ENCODE measurements around the gene PBXIP1. TPM values are rescaled to one million over a fixed set of nuclear protein-coding genes. Genes with fewer than 3 reads are reported as not detected.
A peak's percentile ranks its signal among the peaks of the same experiment; 100 is the strongest.

The PBXIP1 gene
- total RNA-seq, 1 experiment from 2014 or later = 21.6 TPM

DNA sequence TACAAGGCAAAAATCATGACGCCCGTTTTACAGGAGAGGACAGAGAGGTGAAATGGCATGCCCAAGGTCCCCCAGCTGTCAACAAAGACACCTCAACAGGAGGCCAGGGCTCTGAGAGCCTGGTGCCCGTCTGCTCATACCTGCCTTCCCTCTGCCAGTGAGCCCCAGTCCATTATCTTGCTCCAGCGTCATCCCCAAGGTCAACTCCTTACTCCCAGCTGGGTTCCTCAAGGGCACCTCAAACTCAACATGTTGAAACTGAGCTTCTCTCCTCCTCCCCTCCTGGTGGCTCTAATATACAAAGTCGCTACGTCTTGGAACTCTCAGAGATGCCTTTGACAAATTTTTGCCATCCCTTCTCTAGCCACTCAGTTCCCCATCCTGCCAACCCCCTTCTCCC is 3.2 kb downstream of the PBXIP1 start:
- Mint-ChIP-seq H3K4me1 (peaks cover 44 to 48% of the 10 kb centered on the region in 2 experiments), H3K9me3 (no peaks in the 10 kb centered on the region), H3K36me3 (ENCODE audit: insufficient read depth in 1 of 3, low read depth in 3 of 3) (peaks cover 2 to 10% (median 9%) of the 10 kb centered on the region in 3 experiments; a peak in 6 of 7 replicates), H3K4me3 (no peak overlapping the region), H3K27me3 (ENCODE audit: low read depth) (no peaks in the 10 kb centered on the region), H3K27ac (peak overlapping the region in 2 of 3 experiments; percentile 7 to 59; a peak in 1 of 7 replicates)
- H3K23me2 ChIP-seq (ENCODE audit: insufficient read length, low read depth, low read length, poor library complexity, severe bottlenecking) = peaks cover 16% of the 10 kb centered on the region
- no peaks in the 10 kb centered on the region for H3K79me1 ChIP-seq (ENCODE audit: insufficient read depth, low read depth, low read length, poor library complexity, severe bottlenecking)
- H2BK120ac ChIP-seq (ENCODE audit: low read depth, low read length, poor library complexity, severe bottlenecking) = no peak overlapping the region
- H2BK12ac ChIP-seq (ENCODE audit: insufficient read length, low read depth, low read length) = no peak overlapping the region
- no peak overlapping the region for H3K56ac ChIP-seq (ENCODE audit: insufficient read length, low read depth, low read length)
- H4K8ac ChIP-seq (replicated peaks; ENCODE audit: insufficient read length, low read depth, low read length) = no peak overlapping the region
- no peak for DNase-seq
- no peak overlapping the region for H3K4ac ChIP-seq (ENCODE audit: low read depth, low read length)
- H3K27ac ChIP-seq (ENCODE audit: insufficient read length, low read depth, low read length) = no peak overlapping the region
- no peak overlapping the region for H2AFZ ChIP-seq (ENCODE audit: low read length)
- H3K9me3 ChIP-seq (ENCODE audit: control insufficient read depth, low read depth, low read length) = no peaks in the 10 kb centered on the region
- no peaks in the 10 kb centered on the region for H3K27me3 ChIP-seq (ENCODE audit: insufficient read depth, low read length)
- no peak overlapping the region for H4K5ac ChIP-seq (ENCODE audit: insufficient read length, low read depth, low read length)
- no peak overlapping the region for H3T11ph ChIP-seq (ENCODE audit: low read length)
- H3K23ac ChIP-seq (ENCODE audit: insufficient read length, low read depth, low read length) = no peak overlapping the region
- H3K4me1 ChIP-seq (ENCODE audit: insufficient read depth, low read length) = peaks cover 4% of the 10 kb centered on the region; the same call in 1 of the 2 replicates
- H2BK5ac ChIP-seq (ENCODE audit: insufficient read length, low read length) = no peak overlapping the region
- no peak overlapping the region for H3K9ac ChIP-seq (ENCODE audit: extremely low read depth, insufficient read length, low read length)
- TF ChIP-seq CTCF (conservative IDR thresholded peaks at IDR 0.05) = no peak
- H2AK5ac ChIP-seq (ENCODE audit: insufficient read length, low read length) = no peak overlapping the region
- no peak overlapping the region for H2BK20ac ChIP-seq (ENCODE audit: low read depth, low read length, poor library complexity, severe bottlenecking)
- WGBS (ENCODE audit: extremely low coverage, insufficient read length, low lambda C conversion rate) = no CpG with 5 or more reads among the region's 6 CpGs
- H3K79me2 ChIP-seq (ENCODE audit: insufficient read depth, low read length) = no peaks in the 10 kb centered on the region
- H2BK15ac ChIP-seq (ENCODE audit: low read depth, low read length) = no peak overlapping the region
- H3K18ac ChIP-seq (ENCODE audit: insufficient read length, low read depth, low read length) = no peak overlapping the region
- no peak overlapping the region for H3K4me2 ChIP-seq (ENCODE audit: insufficient read depth, insufficient read length, low read length)
- no peak overlapping the region for H4K91ac ChIP-seq (ENCODE audit: insufficient read length, low read depth, low read length)
- H4K20me1 ChIP-seq (ENCODE audit: control insufficient read depth, insufficient read depth, insufficient read length) = no peaks in the 10 kb centered on the region
- no peak overlapping the region for H3K14ac ChIP-seq (ENCODE audit: insufficient read depth, low read length)

Measured in H9 (cell line).